H9 (cell line): Measurements from ENCODE around the gene DYNLRB1. TPM values are rescaled to one million over a fixed set of nuclear protein-coding genes. Genes with fewer than 3 reads are reported as not detected.
"Not testable (repeated sequence)": the region's sequence is repeated elsewhere in the genome, so short reads cannot be mapped to it uniquely, and the experiment has no call there.

Source experiments
- DNase-seq: peaks from one replicate; pipeline ENCODE4 v3.0.0-alpha.2; 2017
- H2AFZ ChIP-seq: one replicate; pipeline ENCODE4 v1.6.1; 2013; ENCODE audit warnings: mild to moderate bottlenecking, low read length, control low read depth, moderate library complexity
- H2AK5ac ChIP-seq: 2 replicates; pipeline ENCODE4 v1.6.1; 2013; ENCODE audit warnings: low read length, control low read depth, mixed read lengths; ENCODE audit not compliant: insufficient read length
- H2BK120ac ChIP-seq: one replicate; pipeline ENCODE4 v1.6.1; 2013; ENCODE audit warnings: low read depth, mild to moderate bottlenecking, low read length, control low read depth, inconsistent platforms; ENCODE audit not compliant: poor library complexity, severe bottlenecking
- H2BK12ac ChIP-seq: 2 replicates; pipeline ENCODE4 v1.6.1; 2013; ENCODE audit warnings: low read length, control low read depth, mixed read lengths, low read depth; ENCODE audit not compliant: insufficient read length
- H2BK15ac ChIP-seq: 2 replicates; pipeline ENCODE4 v1.6.1; 2013; ENCODE audit warnings: low read depth, low read length, control low read depth
- H2BK20ac ChIP-seq: one replicate; pipeline ENCODE4 v1.6.1; 2013; ENCODE audit warnings: low read depth, mild to moderate bottlenecking, low read length, control low read depth, inconsistent platforms; ENCODE audit not compliant: poor library complexity, severe bottlenecking
- H2BK5ac ChIP-seq: 2 replicates; pipeline ENCODE4 v1.6.1; 2013; ENCODE audit warnings: low read length, control low read depth, mixed read lengths; ENCODE audit not compliant: insufficient read length
- H3K14ac ChIP-seq: 2 replicates; pipeline ENCODE4 v1.6.1; 2013; ENCODE audit warnings: low read length, control low read depth; ENCODE audit not compliant: insufficient read depth
- H3K18ac ChIP-seq: 2 replicates; pipeline ENCODE4 v1.6.1; 2013; ENCODE audit warnings: low read depth, mild to moderate bottlenecking, mixed read lengths, low read length, control low read depth; ENCODE audit not compliant: insufficient read length
- H3K23ac ChIP-seq: 2 replicates; pipeline ENCODE4 v1.6.1; 2013; ENCODE audit warnings: low read length, control low read depth, mixed read lengths, low read depth; ENCODE audit not compliant: insufficient read length
- H3K23me2 ChIP-seq: 2 replicates; pipeline ENCODE4 v1.6.1; 2013; ENCODE audit warnings: low read depth, mild to moderate bottlenecking, mixed read lengths, low read length, control low read depth; ENCODE audit not compliant: insufficient read length, poor library complexity, severe bottlenecking
- H3K27ac ChIP-seq: 2 replicates; pipeline ENCODE4 v1.5.1; 2013; ENCODE audit warnings: low read length, control low read depth, mixed read lengths, low read depth; ENCODE audit not compliant: insufficient read length
- H3K27me3 ChIP-seq: 2 replicates; pipeline ENCODE4 v1.6.1; 2013; ENCODE audit warnings: low read length, control low read depth, inconsistent platforms; ENCODE audit not compliant: insufficient read depth
- H3K4ac ChIP-seq: 2 replicates; pipeline ENCODE4 v1.6.1; 2013; ENCODE audit warnings: low read depth, mild to moderate bottlenecking, control low read depth, inconsistent platforms, low read length, moderate library complexity
- H3K4me1 ChIP-seq: 2 replicates; pipeline ENCODE4 v1.6.1; 2013; ENCODE audit warnings: low read length, control low read depth, inconsistent platforms; ENCODE audit not compliant: insufficient read depth
- H3K4me2 ChIP-seq: 2 replicates; pipeline ENCODE4 v1.6.1; 2013; ENCODE audit warnings: low read length, control low read depth, mixed read lengths; ENCODE audit not compliant: insufficient read length, insufficient read depth
- H3K56ac ChIP-seq: 2 replicates; pipeline ENCODE4 v1.6.1; 2013; ENCODE audit warnings: low read depth, mild to moderate bottlenecking, mixed read lengths, low read length, control low read depth; ENCODE audit not compliant: insufficient read length
- H3K79me1 ChIP-seq: 2 replicates; pipeline ENCODE4 v1.6.1; 2013; ENCODE audit warnings: low read depth, mild to moderate bottlenecking, moderate library complexity, low read length, control low read depth, inconsistent platforms; ENCODE audit not compliant: insufficient read depth, poor library complexity, severe bottlenecking
- H3K79me2 ChIP-seq: 2 replicates; pipeline ENCODE4 v1.6.1; 2013; ENCODE audit warnings: low read length, control low read depth, inconsistent platforms; ENCODE audit not compliant: insufficient read depth
- H3K9ac ChIP-seq: 2 replicates; pipeline ENCODE4 v1.6.1; 2013; ENCODE audit warnings: low read length, control low read depth, mixed read lengths; ENCODE audit not compliant: insufficient read length; ENCODE audit errors: extremely low read depth
- H3K9me3 ChIP-seq: one replicate; pipeline ENCODE4 v1.6.1; 2013; ENCODE audit warnings: low read depth, low read length, inconsistent platforms; ENCODE audit not compliant: control insufficient read depth
- H3T11ph ChIP-seq: one replicate; pipeline ENCODE4 v1.6.1; 2013; ENCODE audit warnings: mild to moderate bottlenecking, low read length, control low read depth, inconsistent platforms
- H4K20me1 ChIP-seq: one replicate; pipeline ENCODE4 v1.6.1; 2013; ENCODE audit not compliant: control insufficient read depth, insufficient read length, insufficient read depth
- H4K5ac ChIP-seq: 2 replicates; pipeline ENCODE4 v1.6.1; 2013; ENCODE audit warnings: low read depth, mild to moderate bottlenecking, mixed read lengths, low read length, control low read depth; ENCODE audit not compliant: insufficient read length
- H4K8ac ChIP-seq: replicated peaks from 2 replicates; pipeline ENCODE4 v1.6.1; 2013; ENCODE audit warnings: low read length, control low read depth, mixed read lengths, low read depth; ENCODE audit not compliant: insufficient read length
- H4K91ac ChIP-seq: 2 replicates; pipeline ENCODE4 v1.6.1; 2013; ENCODE audit warnings: low read depth, mild to moderate bottlenecking, moderate library complexity, mixed read lengths, low read length, control low read depth; ENCODE audit not compliant: insufficient read length
- H3K27ac Mint-ChIP-seq, 3 experiments: 2 replicates in 2 of 3; 3 replicates in 1 of 3; pipeline ENCODE4 v1.8.0; 2020 to 2021; ENCODE audit warnings: mixed read lengths in 3 of 3, mild to moderate bottlenecking in 1 of 3, moderate library complexity in 1 of 3
- H3K27me3 Mint-ChIP-seq: 2 replicates; pipeline ENCODE4 v1.8.0; 2021; ENCODE audit warnings: low read depth, mild to moderate bottlenecking, moderate library complexity, mixed read lengths
- H3K36me3 Mint-ChIP-seq, 3 experiments: 2 replicates in 2 of 3; 3 replicates in 1 of 3; pipeline ENCODE4 v1.8.0; 2020 to 2021; ENCODE audit warnings: low read depth in 3 of 3, mixed read lengths in 3 of 3; ENCODE audit not compliant: insufficient read depth in 1 of 3
- H3K4me1 Mint-ChIP-seq, 2 experiments: 2 replicates each; pipeline ENCODE4 v1.8.0; 2020; ENCODE audit warnings: mixed read lengths in 2 of 2
- H3K4me3 Mint-ChIP-seq, 2 experiments: 2 replicates in 1 of 2; 3 replicates in 1 of 2; pipeline ENCODE4 v1.8.0; 2020 to 2021; ENCODE audit warnings: mild to moderate bottlenecking in 2 of 2, mixed read lengths in 2 of 2, moderate library complexity in 1 of 2
- H3K9me3 Mint-ChIP-seq, 2 experiments: 2 replicates in 1 of 2; 3 replicates in 1 of 2; pipeline ENCODE4 v1.8.0; 2020; ENCODE audit warnings: mild to moderate bottlenecking in 2 of 2, mixed read lengths in 2 of 2, moderate library complexity in 1 of 2
- WGBS: extraction: QIAGEN DNeasy Blood & Tissue Kit; methylation state at CpG from one replicate; pipeline ENCODE4 v1.1.7; 2013; ENCODE audit warnings: missing lambda C conversion rate, low lambda C conversion rate, mixed read lengths; ENCODE audit not compliant: insufficient read length; ENCODE audit errors: extremely low coverage; 5-methylcytosine and 5-hydroxymethylcytosine counted together
- total RNA-seq: library from RNA; stranded (reverse); gene quantifications from 2 replicates; pipeline ENCODE4 v1.2.1, GENCODE V29; 2021
- TF ChIP-seq, protein P1 (sequence below): fragments of 200-600 bp; sonication (generic); conservative IDR thresholded peaks from 3 replicates; pipeline ENCODE4 v1.8.0; 2021; ENCODE audit warnings: antibody characterized with exemption, mild to moderate bottlenecking

Gene DYNLRB1
- total RNA-seq, 1 experiment from 2014 or later = 200 TPM

DNA sequence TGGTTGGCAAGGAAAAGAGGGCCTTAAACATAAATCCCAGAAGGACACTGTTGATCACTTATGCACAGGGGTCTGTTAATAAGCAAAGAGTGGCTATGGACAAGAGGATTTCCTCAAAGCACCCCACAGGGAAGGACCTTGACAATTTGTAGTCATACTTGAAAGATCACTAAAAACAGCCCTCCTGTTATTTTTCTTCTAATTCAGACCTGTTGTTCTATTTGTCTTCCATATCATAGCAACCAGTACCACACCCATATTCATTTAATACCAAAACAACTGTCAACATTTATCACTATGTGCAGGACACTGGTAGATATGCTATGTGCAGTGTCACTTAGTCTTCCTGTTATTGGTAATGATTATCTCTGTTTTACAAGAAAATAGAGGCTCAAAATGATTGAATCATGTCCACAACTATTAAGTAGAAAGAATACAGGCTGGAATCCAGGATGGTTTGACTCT, 3.2 kb upstream of the DYNLRB1 start:
- no peak overlapping the region for H3K18ac ChIP-seq
- H3T11ph ChIP-seq = no peak overlapping the region
- H3K23ac ChIP-seq = no peak overlapping the region
- no peaks in the 10 kb centered on the region for H4K20me1 ChIP-seq
- no peak overlapping the region for H2AFZ ChIP-seq
- H3K79me2 ChIP-seq = peaks cover 2% of the 10 kb centered on the region; the same call in 1 of the 2 replicates
- Mint-ChIP-seq H3K4me1 (peaks cover 13 to 15% of the 10 kb centered on the region in 2 experiments), H3K4me3 (no peak overlapping the region), H3K9me3 (no peaks in the 10 kb centered on the region; a peak in 1 of 5 replicates), H3K27me3 (peaks cover 2% of the 10 kb centered on the region; the same call in 1 of the 2 replicates), H3K27ac (0 out of 7 replicates have a peak overlapping the region, but pooled peaks of 1 of the 3 experiments have one; percentile 4), H3K36me3 (peaks cover 0 to 22% (median 7%) of the 10 kb centered on the region in 3 experiments; a peak in 4 of 7 replicates)
- no peak for DNase-seq
- H4K8ac ChIP-seq = no peak overlapping the region
- no peaks in the 10 kb centered on the region for H3K27me3 ChIP-seq
- no peak overlapping the region for H4K5ac ChIP-seq
- no peak overlapping the region for H4K91ac ChIP-seq
- no peaks in the 10 kb centered on the region for H3K4me1 ChIP-seq
- H3K4me2 ChIP-seq = no peak overlapping the region
- no peak overlapping the region for H3K27ac ChIP-seq
- no peak overlapping the region for H2BK12ac ChIP-seq
- H2AK5ac ChIP-seq = no peak overlapping the region
- H3K9ac ChIP-seq = no peak overlapping the region
- H2BK5ac ChIP-seq = no peak overlapping the region
- H2BK15ac ChIP-seq = no peak overlapping the region
- no peak overlapping the region for H3K56ac ChIP-seq
- no peaks in the 10 kb centered on the region for H3K9me3 ChIP-seq
- H2BK20ac ChIP-seq = no peak overlapping the region
- H3K4ac ChIP-seq = no peak overlapping the region
- H3K14ac ChIP-seq = no peak overlapping the region
- TF ChIP-seq, protein P1, sequence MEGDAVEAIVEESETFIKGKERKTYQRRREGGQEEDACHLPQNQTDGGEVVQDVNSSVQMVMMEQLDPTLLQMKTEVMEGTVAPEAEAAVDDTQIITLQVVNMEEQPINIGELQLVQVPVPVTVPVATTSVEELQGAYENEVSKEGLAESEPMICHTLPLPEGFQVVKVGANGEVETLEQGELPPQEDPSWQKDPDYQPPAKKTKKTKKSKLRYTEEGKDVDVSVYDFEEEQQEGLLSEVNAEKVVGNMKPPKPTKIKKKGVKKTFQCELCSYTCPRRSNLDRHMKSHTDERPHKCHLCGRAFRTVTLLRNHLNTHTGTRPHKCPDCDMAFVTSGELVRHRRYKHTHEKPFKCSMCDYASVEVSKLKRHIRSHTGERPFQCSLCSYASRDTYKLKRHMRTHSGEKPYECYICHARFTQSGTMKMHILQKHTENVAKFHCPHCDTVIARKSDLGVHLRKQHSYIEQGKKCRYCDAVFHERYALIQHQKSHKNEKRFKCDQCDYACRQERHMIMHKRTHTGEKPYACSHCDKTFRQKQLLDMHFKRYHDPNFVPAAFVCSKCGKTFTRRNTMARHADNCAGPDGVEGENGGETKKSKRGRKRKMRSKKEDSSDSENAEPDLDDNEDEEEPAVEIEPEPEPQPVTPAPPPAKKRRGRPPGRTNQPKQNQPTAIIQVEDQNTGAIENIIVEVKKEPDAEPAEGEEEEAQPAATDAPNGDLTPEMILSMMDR = no peak
- peaks cover 7% of the 10 kb centered on the region for H3K23me2 ChIP-seq
- H2BK120ac ChIP-seq = no peak overlapping the region
- no peaks in the 10 kb centered on the region for H3K79me1 ChIP-seq

DNA sequence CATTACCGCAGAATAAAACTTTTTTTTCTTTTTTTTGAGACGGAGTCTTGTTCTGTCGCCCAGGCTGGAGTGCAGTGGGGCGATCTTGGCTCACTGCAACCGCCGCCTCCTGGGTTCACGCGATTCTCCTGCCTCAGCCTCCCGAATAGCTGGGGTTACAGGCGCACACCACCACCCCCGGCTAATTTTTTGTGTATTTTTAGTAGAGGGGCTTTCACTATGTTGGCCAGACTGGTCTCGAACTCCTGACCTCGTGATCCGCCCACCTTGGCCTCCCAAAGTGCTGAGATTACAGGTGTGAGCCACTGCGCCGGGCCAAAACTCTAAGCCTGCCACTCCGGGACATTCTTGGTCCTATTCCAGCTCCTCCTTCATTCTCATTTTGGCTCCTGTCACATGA, 2.2 kb upstream of the DYNLRB1 start:
- not testable (repeated sequence) for H3K4ac ChIP-seq, H4K91ac ChIP-seq, H3K79me1 ChIP-seq, H2BK5ac ChIP-seq, H3K27ac Mint-ChIP-seq, H3K4me1 ChIP-seq, H3K79me2 ChIP-seq, H2AK5ac ChIP-seq, H4K5ac ChIP-seq, H3K23ac ChIP-seq, H3K27me3 ChIP-seq, H3K9ac ChIP-seq, H3K56ac ChIP-seq, H3K9me3 Mint-ChIP-seq, H3T11ph ChIP-seq, H3K27me3 Mint-ChIP-seq, H4K20me1 ChIP-seq, H2BK20ac ChIP-seq, H3K23me2 ChIP-seq, H3K4me2 ChIP-seq, H3K14ac ChIP-seq, H3K18ac ChIP-seq, DNase-seq, H3K4me3 Mint-ChIP-seq, H2BK12ac ChIP-seq, H3K27ac ChIP-seq, H4K8ac ChIP-seq, H2AFZ ChIP-seq, H2BK120ac ChIP-seq, H3K9me3 ChIP-seq, H2BK15ac ChIP-seq
- H3K4me1 Mint-ChIP-seq = peaks cover 15 to 20% of the 10 kb centered on the region in 2 experiments
- H3K36me3 Mint-ChIP-seq = peaks cover 0 to 24% (median 3%) of the 10 kb centered on the region in 3 experiments; a peak in 2 of 7 replicates
- whole genome bisulfite sequencing = no CpG with 5 or more reads among the region's 17 CpGs
